T follicular helper cell (primary cell): Measurements from ENCODE around the gene PTK6.
"Not testable (repeated sequence)": the region's sequence is repeated elsewhere in the genome, so short reads cannot be mapped to it uniquely, and the experiment has no call there.

Experiments used
- DNase-seq: peaks from one replicate; pipeline ENCODE4 v3.0.0-alpha.2; 2020; ENCODE audit warnings: low read depth
- total RNA-seq, 2 experiments: gene quantifications; one replicate each; lab custom pipeline; 2026; lab: John Stamatoyannopoulos, UW

The PTK6 gene
- 0.12 to 0.43 reads per million in 2 experiments for total RNA-seq

DNA sequence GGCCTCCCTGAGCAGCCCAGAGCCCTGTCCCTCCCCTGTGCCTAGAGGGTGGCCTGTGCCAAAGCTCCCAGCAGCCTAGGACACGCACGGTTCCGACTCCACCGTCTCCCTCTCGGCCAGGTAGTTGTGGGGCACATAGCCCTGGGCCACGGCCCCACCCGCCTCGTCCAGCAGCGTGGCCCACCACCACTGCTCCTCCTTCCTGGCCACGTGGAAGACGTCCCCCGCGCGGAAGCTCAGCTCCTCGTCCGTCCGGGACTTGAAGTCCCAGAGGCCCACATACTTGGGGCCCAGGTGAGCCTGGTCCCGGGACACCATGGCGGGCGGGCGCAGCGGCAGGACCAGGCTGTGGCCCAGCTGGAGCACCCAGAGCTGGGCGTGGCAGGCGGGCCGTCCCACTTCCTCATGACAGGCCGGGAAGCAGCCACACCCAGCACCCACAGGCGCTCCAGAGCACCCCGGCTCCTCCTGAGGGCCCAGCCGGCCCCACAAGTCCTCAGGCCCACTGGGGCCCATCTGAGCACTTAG is at the start of gene PTK6:
PTK6 (minus strand) TSS at position 380 of the 528 bp plus-strand sequence; CDS start at position 318, 62 bp downstream.
- no peak for DNase-seq

DNA sequence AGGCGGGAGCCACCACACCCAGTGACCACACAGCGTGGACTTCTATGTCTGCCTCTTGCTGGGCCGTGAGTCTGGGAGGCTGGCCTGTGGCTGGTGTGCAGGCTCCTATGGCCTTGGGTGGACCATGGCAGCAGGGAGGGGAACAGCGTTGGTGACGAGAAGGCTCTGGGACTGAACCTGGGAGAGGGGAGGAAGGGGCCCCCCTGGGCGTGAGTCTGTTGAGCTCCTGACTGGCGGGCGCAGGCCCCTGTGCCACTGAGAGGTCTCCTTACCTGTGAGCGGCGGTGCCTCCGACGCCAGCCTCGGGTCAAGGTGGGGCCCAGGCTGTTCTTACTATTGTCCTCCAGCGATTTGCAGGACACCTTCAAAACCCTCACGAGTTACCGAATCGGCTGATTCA is 49.6 kb upstream of the PTK6 start:
- DNase-seq = no peak

DNA sequence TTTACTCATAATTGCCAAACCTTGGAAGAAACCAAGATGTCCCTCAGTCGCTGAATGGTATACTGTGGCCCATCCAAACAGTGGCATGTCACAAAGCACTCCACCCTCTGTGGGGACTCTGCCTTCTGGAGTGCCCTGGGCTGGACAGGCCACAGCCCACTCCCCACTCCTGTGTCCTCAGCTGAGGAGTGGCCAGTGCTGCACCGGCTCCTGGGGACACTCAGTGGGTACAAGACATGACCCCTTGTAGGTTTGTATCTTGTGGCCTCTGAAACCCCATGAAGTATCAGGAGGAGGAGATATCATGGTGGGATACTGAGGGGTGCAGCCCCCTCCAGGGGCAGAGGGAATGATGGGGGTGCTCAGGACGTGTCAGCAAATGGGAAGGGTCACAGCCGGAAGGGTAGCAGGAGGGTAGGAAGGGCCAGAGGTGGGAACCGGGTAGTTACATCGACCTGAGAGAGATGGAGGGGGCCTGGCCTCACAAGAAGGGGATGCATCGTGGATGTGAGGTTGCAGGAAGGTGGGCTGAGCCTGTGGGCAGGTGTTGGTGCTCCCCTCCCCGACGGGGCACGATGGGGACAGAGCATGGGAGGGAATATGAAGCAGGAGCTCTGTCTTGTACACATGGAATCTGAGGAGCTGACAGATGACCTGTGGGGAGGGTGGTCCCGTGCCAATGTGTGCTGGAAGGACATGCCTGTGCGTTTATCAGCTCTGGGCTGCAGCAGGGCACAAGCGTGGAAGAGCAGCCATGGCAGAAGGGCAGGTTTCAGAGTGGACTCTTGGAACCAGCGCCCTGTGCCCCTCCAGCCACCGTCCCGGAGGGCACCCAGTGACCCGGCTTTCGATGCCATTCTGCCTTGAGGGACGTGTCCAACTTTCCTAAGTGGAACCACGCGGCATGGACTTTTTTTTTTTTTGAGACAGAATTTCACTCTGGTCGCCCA is 48.7 kb upstream of the PTK6 start:
- no peak for DNase-seq

DNA sequence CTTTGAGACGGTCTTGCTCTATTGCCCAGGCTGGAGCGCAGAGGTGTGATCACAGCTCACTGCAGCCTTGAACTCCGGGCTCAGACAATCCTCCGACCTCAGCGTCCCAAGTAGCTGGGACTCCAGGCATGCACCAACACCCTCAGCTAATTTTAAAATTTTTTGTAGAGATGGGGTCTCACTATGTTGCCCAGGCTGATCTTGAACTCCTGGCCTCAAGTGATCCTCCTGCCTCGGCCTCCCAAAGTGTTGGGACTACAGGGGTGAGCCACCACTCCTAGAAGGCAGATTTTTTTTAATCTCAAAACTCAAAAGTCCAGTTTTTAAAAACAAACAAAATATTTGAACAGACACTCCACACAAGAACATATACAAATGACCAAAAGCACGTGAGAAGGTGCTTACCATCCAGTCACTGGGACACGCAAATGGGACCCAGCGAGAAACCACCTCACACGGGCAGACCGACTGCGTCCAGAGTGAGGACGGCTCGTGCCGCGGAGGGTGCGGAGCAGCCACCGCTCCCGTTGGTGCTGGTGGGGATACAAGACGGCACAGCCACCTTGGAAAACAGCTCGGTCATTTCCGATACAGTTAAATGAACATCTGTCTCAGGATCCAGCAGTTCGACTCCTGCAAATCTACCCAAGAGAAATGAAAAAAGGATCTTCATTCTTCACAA is 45.3 kb upstream of the PTK6 start:
- DNase-seq = no peak

DNA sequence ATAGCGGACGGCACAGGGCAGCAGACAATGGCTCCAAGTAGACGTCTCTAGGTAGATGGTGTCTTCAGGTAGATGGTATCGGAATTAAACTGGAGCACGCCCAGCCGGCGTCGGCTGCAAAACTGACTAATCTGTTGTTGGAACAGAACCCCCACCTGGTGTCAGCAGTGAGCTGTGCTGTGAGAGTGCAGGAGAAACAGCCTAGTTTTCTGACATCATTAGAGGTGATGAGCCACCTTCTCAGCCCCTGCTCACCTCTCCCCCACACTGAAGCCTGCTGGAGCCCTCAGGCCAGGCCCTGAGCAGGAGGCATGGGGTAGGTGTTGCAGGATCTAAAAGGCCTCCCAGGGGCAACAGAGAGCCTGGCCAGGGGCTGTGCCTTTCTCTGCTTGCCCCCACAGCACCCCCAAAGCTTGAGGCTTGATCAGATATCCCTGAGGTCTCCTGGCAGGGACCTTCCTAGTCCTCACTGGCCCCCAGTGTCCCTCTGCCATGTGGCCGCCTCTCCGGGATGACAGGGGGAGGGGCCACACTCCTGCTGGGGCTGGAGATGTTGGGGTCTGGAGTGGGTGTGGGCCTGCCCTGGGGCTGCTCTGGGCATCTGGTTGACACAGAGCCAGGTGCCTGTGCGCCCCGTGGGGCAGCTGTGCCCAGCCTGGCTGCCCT is 43.8 kb upstream of the PTK6 start:
- DNase-seq = peak; percentile 65

DNA sequence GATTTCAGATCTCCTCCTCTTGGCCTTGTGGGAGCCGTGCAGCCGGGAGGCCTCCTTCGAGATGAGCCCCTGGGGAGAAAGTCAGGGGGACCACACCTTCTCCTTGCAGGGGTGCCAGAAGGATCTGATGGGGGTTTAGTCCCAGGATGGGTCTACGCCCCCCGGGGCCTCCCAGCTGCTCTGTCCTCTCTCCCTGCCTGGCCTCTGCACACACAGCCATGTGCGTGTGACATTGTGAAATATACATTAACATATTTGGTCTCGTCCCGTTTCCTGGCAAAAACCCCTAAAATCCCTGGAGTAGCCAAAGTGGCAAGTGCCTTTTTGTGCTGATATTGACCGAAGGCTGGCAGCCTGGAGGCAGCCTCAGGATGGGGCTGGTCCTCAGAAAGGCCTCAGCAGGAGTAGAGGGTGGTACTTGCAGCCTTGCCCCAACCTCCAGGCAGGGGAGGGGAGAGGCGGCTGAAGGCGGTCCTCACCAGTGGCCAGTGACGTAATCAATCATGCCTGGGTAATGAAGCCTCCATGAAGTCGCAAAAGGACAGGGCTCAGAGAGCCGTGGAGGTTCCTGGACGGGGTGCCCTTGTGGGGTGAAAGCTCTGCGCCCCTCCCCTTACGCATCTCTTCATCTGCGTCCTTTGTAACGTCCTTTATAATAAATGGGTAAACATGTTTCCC is 42.0 kb upstream of the PTK6 start:
- no peak for DNase-seq

DNA sequence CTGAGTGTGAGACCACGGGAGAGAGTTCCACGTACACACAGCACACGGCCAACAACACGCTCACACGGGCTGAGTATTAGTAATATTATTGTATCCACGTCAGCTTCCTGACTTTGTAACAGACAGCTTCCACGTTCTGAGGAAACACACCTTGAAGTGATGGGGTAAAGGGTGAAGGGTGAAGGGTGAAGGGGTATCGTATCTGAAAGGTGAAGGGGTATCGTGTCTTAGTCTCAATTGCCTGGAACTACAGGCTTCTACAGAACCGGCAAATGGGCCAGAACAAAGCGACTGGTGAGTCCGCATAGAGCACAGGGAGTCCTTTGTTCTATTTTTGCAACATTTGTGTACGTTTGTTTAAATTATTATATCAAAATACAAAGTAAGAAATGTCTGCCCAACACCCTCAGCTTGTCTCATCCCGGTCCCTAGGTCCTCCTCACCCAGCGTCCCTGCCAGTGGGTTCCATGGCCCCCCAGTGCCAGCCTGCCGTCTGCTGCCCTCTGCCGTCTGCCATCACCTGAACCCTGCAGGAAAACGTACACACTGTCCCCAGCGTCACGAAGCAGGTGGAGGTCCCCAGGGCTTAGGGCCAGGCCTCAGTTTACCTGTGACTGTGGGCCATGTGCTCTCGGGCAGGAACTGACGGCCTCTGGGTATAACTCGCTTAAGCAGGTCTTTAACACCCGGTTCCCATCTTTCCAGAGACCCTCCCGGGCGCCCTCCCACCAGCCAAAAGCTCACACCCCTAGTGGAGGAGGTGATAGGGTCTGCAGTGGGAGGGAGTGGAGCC is 41.2 kb upstream of the PTK6 start:
- no peak for DNase-seq

DNA sequence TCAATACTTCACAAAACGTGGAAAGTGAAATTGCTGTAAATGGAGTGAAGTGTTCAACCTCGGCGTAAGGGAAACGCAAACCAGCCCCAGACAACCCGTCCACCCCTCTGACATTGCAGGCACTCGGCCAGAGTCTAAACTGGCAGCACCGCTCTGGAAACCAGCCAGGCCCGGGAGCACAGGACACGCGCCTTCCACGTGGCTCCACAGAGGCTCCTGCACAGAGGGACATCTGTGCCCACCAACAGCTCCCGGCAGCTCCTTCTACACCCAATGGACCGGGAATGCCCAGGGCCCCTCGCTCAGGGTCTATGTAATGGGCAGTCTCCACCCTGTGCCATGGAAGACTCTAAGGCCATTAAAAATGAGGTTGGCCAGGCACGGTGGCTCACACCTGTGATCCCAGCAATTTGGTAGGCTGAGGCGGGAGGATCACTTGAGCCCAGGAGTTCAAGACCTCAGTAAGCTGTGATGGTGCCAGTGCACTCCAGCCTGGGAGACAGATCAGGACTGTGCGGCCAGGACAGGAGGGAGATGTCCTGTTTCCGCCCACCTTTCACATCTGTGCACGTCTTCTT is 40.2 kb upstream of the PTK6 start:
- DNase-seq = no peak

DNA sequence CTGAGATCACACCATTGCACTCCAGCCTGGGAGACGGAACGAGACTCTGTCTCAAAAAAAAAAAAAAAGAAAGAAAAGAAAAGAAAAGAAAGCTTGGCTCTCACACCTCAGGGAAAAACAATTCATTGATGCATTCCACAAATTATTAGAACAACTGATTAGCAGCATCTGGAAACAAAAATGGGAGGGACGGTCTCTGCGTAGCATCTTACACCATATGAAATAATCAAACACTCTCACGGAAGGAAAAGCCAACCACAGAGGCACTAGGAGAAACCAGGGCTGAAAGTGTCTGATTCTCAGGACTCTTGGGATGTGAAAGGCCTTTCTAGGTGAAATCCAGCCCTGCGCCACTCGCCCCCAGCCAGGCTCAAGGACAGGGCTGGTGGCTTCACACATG is 39.1 kb upstream of the PTK6 start:
- no peak for DNase-seq

DNA sequence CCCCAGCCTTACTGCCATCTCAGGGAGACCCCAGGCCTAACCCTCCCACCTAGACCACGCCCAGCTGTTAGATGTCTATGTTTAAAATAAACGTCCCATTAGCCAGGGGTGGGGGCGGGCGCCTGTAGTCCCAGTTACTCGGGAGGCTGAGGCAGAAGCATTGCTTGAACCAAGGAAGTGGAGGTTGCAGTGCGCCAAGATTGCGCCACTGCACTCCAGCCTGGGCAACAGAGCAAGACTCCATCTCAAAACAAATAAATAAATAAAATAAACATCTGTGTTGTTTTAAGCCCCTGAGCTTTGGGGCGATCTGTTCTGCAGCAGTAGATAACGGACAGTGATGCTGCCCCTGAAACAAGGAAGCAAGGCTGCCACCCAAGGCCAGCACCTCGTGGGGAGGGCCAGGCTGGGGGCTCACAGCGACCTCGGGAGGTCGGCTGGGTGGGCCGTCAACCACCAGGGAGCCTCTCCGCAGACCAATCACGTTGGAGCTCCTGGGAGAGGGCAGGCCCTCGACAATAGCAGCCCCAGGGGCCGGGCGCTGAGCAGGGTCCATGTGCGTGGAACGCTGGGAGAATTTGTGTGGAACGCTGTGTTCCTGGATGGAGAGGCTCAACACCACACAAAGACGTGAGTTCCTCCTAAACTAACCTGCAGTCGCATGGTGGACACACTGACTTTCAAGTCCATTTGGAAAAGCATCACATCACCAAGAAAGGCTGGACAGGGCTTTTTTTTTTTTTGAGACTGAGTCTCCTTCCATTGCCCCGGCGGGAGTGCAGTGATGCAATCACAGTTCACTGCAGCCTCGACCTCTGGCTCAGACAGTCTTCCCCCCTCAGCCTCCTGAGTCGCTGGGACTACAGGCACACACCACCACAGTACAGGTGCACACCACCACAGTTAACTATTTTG is 37.9 kb upstream of the PTK6 start:
- DNase-seq = no peak

DNA sequence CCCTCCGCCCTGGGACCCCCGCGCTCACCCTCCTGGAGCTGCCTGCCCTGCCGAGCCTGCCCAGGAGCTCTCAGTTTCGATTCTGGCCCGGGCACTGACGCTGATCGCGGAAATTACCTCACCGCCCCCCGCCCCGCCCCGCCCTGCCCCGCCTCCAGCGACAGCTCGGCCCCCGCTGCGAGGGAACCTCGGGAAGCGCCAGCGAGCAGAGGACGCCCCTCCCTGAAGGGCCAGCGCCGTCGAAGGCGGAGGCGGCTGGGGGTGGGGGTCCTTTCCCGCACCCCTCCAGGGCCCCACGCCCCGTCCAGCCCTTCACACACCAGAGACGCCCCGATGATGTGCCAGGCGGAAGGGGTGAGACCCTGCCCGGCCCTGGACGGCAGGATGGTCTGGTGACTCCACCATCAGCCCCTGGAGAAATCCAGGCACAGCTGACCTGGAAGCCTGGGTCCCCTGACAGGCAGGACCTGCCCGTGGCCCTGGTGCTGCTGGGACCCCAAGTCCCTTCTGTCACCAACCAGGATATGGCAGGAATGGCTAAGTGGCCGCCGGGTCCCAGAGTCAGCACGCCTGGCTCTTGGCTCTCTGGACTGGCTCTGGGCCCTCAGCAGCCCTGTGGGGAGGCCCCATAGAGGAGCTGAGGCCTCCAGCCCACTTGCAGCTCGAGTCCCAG is 37.1 kb upstream of the PTK6 start, which contains the start of gene HELZ2:
HELZ2 (minus strand) TSS at position 84 of the 673 bp plus-strand sequence. CDS start 1,854 bp downstream, outside the sequence.
- DNase-seq = peak; percentile 61

DNA sequence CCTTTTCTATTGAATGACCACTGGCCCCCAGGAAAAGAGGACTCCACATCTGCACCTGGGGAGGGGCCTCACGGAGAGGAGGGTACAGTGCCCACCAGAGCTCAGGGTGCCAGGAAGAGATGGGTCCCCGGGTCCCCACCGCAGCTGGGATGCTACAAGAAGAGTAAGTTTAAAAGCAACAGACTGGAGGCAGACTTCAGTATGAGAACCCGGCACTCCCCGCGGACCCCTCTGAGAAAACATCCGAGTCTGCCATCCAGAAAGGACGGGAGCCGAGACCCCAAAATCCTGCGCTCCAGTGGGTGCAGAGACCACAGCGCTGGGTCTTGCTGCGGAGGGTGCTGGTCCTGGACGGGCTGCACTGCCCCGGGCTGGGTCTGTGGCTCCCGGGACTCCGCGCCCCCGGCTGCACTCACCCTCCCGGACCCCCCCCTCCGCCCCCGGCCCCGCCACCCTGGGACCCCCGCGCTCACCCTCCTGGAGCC is 36.5 kb upstream of the PTK6 start:
- no peak for DNase-seq

DNA sequence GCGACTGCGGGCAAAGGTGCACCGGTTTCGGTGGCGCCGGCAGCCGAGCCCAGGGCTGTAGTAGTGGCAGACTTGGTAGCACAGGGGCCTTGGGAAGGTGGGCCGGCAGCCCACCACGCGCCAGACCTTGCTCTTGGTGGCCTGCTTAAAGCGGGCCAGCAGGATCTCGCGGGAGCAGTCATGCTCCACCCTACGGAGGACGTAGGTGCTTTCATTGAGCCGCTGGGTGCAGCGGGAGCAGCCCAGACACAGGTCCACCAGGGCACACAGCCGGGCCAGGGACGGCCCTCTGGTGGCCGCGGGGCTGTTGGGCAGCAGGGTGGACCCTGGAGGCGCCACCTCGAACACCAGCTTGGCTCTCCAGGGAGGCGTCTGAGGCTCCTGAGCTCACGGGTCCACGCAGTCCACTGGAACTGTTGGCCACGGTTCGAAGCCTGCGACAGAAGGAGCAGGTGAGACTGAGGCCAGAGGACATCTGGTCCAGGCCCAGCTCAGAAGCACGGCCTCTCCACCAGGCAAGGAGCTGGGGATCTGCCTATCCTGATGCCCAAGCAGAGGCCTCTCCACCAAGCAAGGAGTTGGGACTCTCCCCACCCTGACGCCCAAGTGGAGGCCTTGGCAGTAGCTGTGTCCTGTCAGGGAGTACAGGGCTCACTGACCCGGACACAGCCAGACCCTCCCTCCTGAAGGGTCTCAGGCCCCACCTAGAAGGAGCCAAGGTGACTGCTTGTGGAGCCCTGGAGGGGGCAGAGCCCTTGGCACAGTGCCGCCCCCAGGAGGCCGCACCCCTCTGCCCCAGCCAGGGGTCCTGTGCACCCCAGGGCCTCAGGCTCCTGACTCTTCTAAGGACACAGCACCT is 35.8 kb upstream of the PTK6 start:
- no peak for DNase-seq

DNA sequence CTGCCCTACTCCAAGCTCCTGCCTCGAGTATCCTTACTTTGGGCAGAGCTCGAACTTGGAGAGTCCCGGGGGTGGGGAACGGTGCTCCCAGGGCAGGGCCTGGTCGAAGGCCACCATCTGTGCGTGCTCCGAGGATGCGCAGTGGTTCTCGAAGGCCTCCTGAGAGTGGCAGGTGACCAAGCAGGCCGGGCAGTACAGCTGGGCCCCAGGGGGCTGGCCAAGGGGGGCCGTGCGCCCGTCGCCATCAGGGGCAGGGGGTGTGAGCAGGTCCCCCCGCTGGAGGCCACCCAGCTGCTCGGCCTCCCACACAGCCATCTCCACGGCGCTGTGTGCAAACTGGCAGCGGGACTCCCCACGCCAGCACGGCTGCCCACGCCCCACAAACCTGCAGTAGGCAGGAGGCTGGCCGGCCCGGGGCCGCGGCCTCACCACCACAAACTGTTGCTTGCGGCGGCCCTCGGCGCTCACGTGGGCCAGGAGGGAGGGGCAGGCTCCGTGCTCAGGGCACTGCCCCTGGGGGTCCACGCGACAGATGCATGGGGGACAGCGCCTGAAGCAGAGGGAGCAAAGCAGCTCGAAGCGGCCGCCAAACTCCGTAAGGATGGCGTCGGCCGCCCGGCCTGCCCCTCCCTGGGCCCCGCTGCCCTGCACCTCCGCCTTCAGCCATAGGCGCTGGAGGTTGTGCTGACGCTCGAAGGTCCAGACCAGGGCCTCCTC is 35.1 kb upstream of the PTK6 start:
- DNase-seq = no peak

DNA sequence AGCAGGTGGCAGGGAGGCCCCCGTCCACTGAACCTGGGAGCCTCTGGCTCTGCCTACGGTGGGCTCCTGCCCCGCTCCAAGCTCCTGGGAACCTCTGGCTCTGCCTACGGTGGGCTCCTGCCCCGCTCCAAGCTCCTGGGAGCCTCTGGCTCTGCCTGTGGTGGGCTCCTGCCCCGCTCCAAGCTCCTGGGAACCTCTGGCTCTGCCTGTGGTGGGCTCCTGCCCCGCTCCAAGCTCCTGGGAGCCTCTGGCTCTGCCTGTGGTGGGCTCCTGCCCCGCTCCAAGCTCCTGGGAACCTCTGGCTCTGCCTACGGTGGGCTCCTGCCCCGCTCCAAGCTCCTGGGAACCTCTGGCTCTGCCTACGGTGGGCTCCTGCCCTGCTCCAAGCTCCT is 33.9 kb upstream of the PTK6 start:
- not testable (repeated sequence) for DNase-seq

DNA sequence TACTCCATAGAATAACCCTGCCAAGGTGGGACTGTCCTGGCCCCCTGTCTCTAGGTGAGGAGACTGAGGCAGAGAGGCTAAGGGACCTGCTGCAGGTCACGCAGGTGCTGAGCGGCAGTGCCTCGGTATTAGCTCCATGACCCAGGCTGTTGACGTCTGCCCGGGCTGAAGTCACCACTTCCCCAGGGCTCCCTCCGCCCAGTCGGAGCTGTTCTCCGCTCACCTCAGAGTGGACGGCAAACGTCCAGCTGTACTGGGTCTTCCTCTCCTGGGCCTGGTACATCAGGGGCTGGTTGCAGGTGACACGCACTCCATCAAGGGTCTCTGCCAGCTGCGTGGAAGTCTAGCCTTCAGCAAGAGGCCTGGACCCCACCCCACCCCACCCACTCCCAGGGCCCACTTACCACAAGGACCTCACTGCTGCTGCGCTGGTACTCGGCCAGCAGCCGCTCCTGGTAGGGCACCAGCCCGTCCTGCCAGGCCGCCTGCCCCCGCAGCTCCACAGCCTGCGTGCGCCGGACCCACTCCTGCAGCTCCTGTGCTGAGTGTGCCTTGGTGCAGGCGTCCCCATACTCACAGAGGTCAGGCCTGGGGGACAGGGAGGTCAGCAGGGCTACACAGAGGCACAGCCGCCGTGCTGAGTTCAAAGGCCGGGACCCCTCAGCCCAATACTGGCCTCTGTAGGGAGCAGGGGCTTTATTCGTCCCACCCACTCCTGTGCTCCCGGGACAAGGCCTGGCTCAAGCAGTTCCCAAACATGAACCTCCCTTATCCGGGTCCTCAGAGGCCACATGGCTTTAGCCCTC is 33.3 kb upstream of the PTK6 start:
- no peak for DNase-seq
